Activated CD4-positive, alpha-beta T cell treated with anti-CD3 and anti-CD28 coated beads, Interleukin-10, Interleukin-2, amounts not matched to agents 100 ng/mL and 50 ng/mL, durations not matched to agents 16 hours and 8 hours (primary cell): Measurements from ENCODE around the gene NOSIP.
"Not testable (repeated sequence)": the region's sequence is repeated elsewhere in the genome, so short reads cannot be mapped to it uniquely, and the experiment has no call there.

Experiments
- DNase-seq: peaks from one replicate; pipeline ENCODE4 v3.0.0-alpha.2; 2020

NOSIP gene, protein sequence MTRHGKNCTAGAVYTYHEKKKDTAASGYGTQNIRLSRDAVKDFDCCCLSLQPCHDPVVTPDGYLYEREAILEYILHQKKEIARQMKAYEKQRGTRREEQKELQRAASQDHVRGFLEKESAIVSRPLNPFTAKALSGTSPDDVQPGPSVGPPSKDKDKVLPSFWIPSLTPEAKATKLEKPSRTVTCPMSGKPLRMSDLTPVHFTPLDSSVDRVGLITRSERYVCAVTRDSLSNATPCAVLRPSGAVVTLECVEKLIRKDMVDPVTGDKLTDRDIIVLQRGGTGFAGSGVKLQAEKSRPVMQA

GRCh38 chr19:49580264-49581006, at the start of gene NOSIP:
NOSIP (minus strand) TSS chr19:49580556; CDS start chr19:49560691, 19,865 bp downstream.
- peak; percentile 98 for DNase-seq

- DNase-seq, result no peak
Observed at GRCh38 chr19:49629659-49630058, 49.3 kb upstream of the NOSIP start.

DNA sequence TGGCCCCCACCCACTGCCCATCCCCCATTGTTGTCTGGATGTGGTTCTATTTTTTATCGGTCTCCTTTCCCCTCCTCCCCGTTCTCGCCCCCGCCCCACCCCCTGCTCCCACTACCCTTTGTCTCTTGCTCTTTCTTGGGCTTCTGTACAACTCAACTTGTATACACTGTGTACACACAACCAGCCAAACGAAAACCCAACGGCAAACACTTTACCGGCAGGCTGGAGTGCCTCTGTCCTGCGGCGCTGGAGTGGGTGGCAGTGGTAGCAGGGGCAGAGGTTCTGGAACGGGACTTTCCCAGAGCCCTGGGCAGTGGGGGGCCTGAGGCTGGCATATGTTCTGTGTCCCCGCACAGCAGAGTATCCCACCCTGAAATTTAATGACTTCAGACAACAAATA, 45.9 kb upstream of the NOSIP start:
- DNase-seq, result no peak

DNA sequence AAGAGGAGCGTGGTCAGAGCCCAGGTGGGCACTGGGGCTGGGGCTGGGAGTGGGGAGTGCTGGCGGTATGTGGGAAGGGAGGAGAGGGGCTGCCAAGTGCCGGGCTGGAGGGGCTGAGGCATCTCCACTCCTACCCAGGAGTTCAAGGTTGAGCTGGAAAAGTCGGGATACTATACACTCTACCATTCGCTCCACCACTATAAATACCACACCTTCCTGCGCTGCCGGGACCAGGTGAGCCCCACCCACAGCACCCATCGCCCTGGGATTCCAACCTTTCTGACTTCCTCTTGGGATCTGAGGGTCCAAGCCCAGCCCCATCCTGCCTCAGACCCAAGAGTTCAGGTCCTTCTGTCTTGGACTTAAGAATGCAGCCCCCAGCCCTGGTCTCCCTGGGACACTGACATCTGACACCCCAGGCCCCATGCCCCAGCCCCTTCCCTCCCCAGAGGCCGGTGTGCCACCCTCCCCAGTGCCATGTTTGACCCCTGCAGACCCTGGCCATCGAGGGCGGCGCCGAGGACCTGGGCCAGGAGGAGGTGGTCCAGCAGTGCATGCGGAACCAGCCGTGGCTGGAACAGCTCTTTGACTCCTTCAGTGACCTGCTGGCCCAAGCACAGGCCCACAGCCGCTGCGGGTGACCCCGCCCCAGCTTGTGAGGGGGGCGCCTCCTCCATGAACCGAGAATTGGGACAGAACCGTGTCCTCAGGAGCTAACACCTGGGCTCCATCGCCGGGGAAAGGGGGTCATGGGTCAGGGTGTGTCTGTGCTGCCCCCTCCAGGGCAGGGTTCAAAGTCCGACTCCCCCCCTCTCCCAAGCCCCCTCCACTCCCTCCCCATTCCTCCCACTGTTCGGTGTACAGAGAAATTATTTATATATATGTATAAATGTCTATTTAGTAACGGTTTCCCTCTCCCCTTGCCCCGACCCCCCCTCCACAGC, 44.9 kb upstream of the NOSIP start:
- DNase-seq, result no peak

DNA sequence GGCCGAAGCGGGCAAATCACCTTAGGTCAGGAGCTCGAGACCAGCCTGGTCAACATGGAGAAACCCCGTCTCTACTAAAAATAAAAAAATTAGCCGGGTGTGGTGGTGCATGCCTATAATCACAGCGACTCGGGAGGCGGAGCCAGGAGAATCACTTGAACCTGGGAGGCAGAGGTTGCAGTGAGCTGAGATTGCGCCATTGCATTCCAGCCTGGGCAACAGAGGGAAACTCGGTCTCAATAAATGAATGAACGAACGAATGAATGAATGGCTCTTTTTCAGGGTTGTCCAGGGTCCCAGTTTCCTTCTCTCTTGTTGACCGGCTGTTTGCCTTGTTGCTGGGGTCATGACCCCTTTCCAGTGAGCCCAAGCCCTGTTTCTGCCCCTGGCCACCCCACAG, 37.5 kb upstream of the NOSIP start:
- not testable (repeated sequence) for DNase-seq

DNA sequence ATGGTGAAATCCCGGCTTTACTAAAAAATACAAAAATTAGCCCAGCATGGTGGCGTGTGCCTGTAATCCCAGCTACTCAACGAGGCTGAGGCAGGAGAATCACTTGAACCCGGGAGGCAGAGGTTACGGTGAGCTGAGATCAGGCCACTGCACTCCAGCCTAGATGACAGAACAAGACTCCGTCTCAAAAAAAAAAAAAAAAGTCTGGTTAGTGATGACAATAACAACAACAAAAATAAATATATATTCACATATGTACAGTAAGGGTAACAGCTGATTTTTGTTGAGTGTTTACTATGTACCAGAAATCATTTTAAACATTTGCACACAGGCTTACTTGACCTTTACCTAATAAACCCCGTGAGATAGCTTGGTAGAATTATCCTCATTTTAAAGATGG, 36.6 kb upstream of the NOSIP start:
- DNase-seq, result no peak

DNA sequence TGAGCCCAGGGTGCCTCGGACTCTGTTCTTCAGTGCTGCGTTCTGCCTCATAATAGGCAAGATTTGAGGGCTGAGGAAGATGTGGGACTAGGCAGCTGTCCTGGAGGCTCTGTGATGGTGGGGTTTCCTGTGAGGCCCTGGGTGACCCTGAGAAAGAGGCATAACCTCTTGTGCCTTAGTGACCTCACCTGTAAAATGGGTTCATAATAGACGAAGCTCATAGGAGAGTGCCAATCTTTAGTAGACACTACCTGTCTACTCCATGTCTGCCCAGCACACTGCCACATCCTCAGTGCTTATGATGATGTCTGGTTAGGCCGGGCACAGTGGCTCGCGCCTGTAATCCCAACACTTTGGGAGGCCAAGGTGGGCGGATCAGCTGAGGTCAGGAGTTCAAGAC, 36.2 kb upstream of the NOSIP start:
- no peak for DNase-seq

DNA sequence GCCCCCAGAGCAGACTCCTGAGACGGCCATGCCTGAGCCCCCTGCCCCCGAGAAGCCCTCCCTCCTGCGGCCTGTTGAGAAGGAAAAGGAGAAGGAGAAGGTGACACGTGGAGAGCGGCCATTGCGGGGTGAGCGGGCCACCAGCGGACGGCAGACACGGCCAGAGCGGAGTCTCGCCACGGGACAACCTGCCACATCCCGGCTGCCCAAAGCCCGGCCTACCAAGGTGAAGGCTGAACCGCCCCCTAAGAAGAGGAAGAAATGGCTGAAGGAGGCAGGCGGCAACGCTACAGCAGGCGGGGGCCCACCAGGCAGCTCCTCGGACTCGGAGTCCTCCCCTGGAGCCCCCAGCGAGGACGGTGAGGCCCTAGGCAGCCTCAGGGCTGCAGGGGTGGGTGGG, 35.5 kb upstream of the NOSIP start:
- DNase-seq, result no peak

DNA sequence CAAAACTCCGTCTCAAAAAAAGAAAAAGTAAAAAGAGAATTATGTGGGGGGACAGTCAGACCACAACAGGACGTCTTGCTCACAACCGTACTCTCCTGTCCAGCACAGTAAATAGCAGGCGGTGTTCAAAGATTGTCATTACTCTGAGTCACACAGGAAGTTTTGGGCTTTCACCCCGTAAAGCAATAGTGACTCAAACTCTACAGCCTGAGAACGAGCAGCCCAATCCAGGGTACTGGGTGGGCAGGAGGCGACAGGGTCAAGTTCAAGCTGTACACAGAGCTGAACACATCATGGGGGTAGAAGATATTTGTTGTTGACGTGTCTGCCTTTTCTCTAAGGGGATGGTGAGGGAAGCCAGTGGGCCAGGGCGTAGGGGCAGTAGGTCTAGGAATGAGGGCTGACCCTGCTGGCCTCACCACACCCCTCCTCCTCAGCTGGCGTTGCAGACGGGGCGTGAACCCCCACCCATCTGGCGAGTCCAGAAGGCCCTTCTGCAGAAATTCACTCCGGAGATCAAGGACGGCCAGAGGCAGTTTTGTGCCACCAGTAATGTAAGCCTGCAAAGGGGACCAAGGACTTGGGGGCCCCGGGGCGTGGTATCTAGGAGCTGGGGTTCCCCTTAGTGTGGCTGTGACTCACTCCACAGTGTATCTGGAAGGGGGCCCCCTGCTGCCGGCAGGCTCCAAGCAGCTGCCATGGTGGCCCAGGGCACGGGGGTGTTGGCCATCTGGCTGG, 33.9 kb upstream of the NOSIP start:
- peak; percentile 68 for DNase-seq

DNA sequence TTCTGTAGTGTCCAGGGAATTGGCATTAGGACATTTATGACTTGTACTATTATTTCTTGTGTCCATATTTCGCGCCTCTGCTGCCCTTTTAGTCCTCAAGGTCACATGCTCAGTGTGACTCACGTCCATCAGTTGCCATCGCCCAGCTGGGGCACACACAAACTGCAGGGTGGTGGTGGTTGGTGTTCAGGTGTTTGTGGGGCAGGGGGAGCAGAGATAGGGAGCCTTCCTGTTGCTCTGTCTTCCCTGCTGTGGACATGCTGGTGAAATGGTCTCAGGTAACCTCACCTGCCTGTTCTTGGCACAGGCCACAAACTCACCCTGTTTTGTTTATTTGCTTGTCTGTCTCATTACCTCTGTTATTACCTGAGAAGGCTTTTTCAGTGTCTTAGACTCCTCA, 33.0 kb upstream of the NOSIP start:
- no peak for DNase-seq

DNA sequence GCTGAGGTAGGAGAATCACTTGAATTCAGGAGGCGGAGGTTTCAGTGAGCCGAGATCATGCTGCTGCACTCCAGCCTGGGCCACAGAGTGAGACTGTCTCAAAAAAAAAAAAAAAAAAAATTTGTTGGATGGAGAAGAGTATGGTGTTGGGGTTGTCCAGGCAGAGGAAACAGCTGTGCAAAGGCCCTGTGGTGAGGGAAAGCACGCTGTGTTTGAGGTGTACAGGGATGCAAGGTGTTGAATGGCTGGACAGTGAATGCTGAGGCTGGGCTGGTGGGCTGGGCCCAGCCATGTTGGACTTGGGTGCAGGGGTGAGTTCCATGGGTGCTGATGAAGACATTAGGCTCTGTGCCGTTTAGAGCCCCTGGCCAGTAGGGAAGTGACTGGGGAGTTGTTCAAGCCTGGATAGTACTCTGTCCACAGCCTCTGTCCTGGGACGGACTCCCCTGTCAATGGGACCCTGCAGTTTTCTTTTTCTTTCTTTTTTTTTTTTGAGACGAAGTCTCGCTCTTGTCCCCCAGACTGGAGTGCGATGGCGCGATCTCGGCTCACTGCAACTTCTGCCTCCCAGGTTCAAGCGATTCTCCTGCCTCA, 29.2 kb upstream of the NOSIP start:
- no peak for DNase-seq

GRCh38 chr19:49605605-49606004, 25.2 kb upstream of the NOSIP start:
- DNase-seq, result no peak

DNA sequence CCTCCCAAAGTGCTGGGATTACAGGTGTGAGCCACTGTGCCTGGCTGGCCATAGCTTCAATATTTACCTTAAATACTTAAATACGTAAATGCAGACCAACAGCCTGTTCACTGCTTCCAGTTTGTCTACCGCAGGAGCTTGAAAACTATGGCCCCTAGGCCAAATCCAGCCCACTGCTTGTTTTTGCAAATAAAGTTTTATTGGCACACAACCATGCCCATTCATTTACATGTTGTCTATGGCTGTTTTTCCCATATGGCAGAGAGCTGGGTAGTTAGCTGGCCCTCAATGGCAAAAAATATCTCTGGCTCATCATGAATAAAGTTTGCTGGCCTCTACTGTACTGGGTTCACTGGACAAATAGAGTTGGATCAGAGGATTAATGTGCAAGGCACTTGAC, 22.4 kb upstream of the NOSIP start:
- DNase-seq, result no peak

GRCh38 chr19:49601482-49602038, 21.2 kb upstream of the NOSIP start:
- DNase-seq, result no peak

GRCh38 chr19:49599378-49600295, 19.3 kb upstream of the NOSIP start:
- DNase-seq, result no peak

DNA sequence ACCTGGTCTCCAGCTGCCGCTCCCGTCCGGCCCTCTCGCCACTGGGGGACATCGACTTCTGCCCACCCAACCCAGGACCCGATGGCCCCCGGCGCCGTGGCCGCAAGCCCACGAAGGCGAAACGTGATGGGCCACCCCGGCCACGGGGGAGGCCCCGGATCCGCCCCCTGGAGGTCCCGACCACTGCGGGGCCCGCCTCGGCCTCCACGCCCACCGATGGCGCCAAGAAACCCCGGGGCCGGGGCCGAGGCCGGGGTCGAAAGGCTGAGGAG, 17.3 kb upstream of the NOSIP start:
- no peak for DNase-seq

GRCh38 chr19:49596954-49597702, 16.8 kb upstream of the NOSIP start:
- no peak for DNase-seq

DNA sequence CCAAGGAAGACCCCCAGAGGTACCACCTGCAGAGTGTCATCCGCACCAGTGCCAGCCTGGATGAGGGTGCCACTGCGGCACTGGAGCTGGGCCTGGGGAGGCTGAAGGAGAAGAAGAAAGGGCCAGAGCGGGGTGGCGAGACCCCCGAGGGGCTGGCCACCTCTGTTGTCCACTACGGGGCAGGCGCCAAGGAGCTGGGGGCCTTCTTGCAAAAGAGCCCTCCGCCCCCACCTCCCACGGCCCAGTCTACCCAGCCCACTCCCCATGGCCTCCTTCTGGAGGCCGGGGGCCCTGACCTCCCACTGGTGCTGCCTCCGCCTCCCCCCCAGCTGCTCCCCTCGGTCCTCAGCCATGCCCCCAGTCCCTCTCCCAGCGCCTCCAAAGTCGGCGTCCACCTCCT, 16.1 kb upstream of the NOSIP start:
- no peak for DNase-seq

DNA sequence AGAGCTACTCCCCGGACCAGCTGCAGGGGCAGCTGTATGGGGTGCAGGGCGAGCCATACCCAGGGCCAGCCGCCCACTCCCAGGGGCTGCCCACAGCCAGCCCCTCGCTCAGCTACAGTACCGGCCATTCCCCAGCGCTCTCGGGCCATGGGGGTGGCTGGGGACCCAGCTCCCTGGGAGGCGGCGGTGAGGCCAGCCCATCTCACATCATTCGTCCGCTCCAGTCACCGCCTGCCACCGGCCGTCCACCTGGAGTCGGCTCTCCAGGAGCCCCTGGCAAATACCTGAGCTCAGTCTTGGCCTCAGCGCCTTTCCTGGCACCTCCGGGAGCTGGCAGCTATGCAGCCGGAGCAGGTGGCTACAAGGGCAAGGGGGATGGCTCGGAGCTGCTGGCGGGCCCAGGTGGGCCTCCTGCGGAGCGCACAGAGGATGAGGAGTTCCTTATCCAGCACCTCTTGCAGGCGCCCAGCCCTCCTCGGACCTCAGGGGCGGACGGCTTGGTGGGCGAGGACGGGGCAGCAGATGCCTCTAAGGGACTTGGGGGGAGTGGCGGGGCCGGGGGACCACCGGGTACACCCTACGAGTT, 15.6 kb upstream of the NOSIP start:
- no peak for DNase-seq
